SKM-1 treated with dmso at 0.1 percent for 144 hours (cell line): ENCODE data around the gene CHST13.
"Not testable (repeated sequence)": the region's sequence is repeated elsewhere in the genome, so short reads cannot be mapped to it uniquely, and the experiment has no call there.

Experiments used
- DNase-seq: peaks from one replicate; lab custom pipeline; 2025; ENCODE audit not compliant: unreplicated experiment; lab: John Stamatoyannopoulos, UW

Gene CHST13

DNA sequence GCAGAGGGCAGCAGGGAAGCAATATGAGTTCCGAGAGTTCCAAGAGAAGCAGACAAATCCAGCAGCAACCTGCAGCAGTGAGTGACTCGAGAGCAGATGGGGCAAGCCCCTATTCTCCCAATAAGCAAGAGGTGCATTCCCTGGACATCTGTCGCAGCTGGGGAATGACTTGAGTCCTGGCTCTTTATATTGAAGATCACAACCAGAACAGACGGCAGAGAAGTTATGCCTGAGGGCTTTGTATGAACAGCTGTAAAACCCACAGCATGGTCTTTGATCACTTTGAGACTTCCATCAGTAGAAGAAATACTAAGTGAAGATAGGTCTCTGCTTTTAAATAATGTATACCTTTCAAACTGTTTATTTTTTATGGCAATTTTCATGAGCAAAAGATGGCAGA, 58.4 kb downstream of the CHST13 start:
- DNase-seq, result no peak

DNA sequence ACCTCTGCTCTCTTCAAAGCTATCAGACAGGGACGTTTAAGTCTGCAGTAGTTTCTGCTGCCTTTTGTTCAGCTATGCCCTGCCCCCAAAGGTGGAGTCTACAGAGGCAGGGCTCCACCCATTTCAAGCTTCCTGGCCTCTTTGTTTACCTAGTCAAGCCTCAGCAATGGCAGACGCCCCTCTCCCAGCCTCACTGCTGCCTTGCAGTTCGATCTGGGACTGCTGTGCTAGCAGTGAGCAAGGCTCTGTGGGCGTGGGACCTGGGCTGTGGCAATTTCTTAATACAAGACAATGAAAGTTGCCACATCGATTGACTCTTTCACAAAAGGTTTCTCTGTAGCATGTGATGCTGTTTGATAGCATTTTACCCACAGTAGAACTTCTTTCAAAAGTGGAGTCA, 67.6 kb downstream of the CHST13 start:
- not testable (repeated sequence) for DNase-seq
